Measurements from ENCODE around the gene UNK.
"Not testable (repeated sequence)": the region's sequence is repeated elsewhere in the genome, so short reads cannot be mapped to it uniquely, and the experiment has no call there.

UNK gene

DNA sequence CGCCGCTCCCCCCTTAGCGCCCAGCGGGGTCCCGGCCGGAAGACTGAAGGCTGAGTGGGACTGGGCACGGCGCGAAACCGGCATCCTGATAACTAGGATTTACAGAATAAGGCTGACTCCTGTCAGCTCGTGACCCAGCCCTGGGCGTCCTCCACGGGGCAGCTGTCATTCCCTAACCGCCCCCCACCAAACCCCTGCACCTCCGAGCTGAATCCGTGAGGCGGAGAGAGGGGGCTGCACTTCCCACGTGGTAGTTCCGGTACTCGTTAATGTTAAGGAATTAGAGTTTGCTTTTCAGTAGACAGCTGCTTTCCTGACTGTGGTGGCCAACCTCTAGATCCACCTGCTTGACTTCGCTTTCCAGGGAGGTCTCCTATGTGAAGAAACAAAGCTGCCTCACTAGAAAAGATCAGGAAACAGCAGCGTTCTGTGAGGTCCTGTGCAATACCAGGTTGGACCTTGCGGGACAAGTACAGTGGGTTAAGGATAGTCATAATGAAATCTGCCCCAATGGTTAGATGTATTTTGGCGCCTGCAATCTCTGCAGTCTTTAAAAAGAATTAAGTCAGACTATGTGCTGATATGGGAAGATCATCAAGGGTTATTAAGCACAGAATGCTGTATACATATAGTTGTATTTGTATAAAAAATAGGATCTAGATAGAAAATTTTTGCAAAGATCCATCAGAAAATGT lies 71.6 kb downstream of the UNK start:
- peaks cover 11 to 16% of the 10 kb centered on the region in 2 donors for H3K4me1 ChIP-seq (ENCODE audit: control insufficient read depth in 2 of 2, insufficient read depth in 2 of 2, low read length in 2 of 2)
- peaks cover 4 to 5% of the 10 kb centered on the region in 2 donors for H3K36me3 ChIP-seq (ENCODE audit: control insufficient read depth in 2 of 2, insufficient read depth in 2 of 2, low read length in 2 of 2)
- H3K27ac ChIP-seq (ENCODE audit: low read depth in 2 of 2, low read length in 2 of 2): peak overlapping the region; percentile 97
- H3K4me3 ChIP-seq (ENCODE audit: low read length in 2 of 2): peak overlapping the region; percentile 85 to 98
- H3K27me3 ChIP-seq (ENCODE audit: control insufficient read depth in 2 of 2, insufficient read depth in 2 of 2, low read length in 2 of 2): peaks cover 0 to 2% of the 10 kb centered on the region in 2 donors
- peak overlapping the region; percentile 96 to 98 for H3K9ac ChIP-seq (ENCODE audit: low read depth in 1 of 2, low read length in 2 of 2)
- no peaks in the 10 kb centered on the region for H3K9me3 ChIP-seq (ENCODE audit: control insufficient read depth in 2 of 2, low read length in 2 of 2)

DNA sequence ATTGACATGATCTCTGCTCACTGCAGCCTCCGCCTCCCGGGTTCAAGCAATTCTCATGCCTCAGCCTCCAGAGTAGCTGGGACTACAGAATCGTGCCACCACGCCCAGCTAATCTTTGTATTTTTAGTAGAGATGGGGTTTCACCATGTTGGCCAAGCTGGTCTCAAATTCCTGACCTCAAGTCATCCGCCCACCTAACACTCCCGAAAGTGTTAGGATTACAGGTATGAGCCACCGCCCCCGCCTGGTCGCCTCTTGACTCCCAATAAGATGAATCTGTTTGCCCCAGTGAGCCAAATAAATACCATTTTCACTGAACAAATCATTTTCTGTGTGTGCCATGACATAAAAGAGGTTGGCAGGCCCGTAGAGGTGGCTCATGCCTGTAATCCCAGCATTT lies 74.8 kb downstream of the UNK start:
- peak overlapping the region in 1 of 2 donors; percentile 74 for H3K27ac ChIP-seq (ENCODE audit: low read depth in 2 of 2, low read length in 2 of 2)
- not testable (repeated sequence) for H3K4me3 ChIP-seq (ENCODE audit: low read length in 2 of 2)

DNA sequence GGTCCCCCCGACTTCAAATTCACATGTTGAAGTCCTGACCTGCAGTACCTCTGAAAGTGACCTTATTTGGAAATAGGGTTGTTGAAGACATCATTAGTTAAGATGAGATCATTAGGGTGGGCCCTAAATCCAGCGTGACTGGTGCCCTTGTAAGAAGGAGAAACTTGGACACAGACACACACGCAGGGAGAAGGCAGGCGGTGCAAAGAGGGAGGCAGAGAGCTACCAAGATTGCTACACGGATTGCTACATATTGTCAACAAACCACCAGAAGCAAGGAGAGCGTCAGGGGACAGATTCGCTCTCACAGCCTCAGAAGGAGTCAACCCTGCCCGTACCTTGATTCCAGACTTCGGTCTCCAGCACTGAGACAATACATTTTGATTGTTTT lies 77.3 kb downstream of the UNK start:
- Histone ChIP-seq H3K9ac (ENCODE audit: low read depth in 1 of 2, low read length in 2 of 2) (no peak overlapping the region), H3K27ac (ENCODE audit: low read depth in 2 of 2, low read length in 2 of 2) (peak overlapping the region in 1 of 2 donors; percentile 7), H3K27me3 (ENCODE audit: control insufficient read depth in 2 of 2, insufficient read depth in 2 of 2, low read length in 2 of 2) (no peaks in the 10 kb centered on the region), H3K9me3 (ENCODE audit: control insufficient read depth in 2 of 2, low read length in 2 of 2) (no peaks in the 10 kb centered on the region), H3K4me3 (ENCODE audit: low read length in 2 of 2) (no peak overlapping the region), H3K4me1 (ENCODE audit: control insufficient read depth in 2 of 2, insufficient read depth in 2 of 2, low read length in 2 of 2) (peaks cover 10 to 13% of the 10 kb centered on the region in 2 donors), H3K36me3 (ENCODE audit: control insufficient read depth in 2 of 2, insufficient read depth in 2 of 2, low read length in 2 of 2) (no peaks in the 10 kb centered on the region)

More for the DNA sequence above, 74.8 kb downstream of the UNK start:
- H3K9ac ChIP-seq (ENCODE audit: low read depth in 1 of 2, low read length in 2 of 2); H3K27me3 ChIP-seq (ENCODE audit: control insufficient read depth in 2 of 2, insufficient read depth in 2 of 2, low read length in 2 of 2); H3K9me3 ChIP-seq (ENCODE audit: control insufficient read depth in 2 of 2, low read length in 2 of 2); H3K36me3 ChIP-seq (ENCODE audit: control insufficient read depth in 2 of 2, insufficient read depth in 2 of 2, low read length in 2 of 2): not testable (repeated sequence)
- H3K4me1 ChIP-seq (ENCODE audit: control insufficient read depth in 2 of 2, insufficient read depth in 2 of 2, low read length in 2 of 2): peaks cover 9 to 14% of the 10 kb centered on the region in 2 donors

DNA sequence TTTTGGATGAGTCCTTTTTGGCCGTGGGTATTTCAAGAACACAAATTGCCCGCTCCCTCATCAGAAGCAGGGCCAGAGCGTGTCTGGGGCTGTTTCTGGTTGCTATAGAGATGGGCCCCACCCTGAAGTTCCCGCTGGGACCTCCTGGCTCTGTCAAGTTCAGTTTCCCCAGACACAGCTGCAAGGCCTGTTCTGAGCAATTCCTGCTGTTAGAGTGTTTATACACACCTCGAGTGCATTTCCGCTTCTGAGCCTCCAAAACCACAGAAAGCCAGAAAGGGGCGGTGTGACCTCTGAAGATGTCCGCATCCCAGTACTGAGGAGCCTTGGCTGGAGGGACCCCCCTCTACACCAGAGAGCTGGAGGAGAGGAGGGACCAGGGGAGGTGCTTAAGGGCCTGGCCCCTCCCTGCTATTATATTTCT lies 79.9 kb downstream of the UNK start:
- Histone ChIP-seq H3K36me3 (ENCODE audit: control insufficient read depth in 2 of 2, insufficient read depth in 2 of 2, low read length in 2 of 2) (no peaks in the 10 kb centered on the region), H3K4me3 (ENCODE audit: low read length in 2 of 2) (no peak overlapping the region), H3K27me3 (ENCODE audit: control insufficient read depth in 2 of 2, insufficient read depth in 2 of 2, low read length in 2 of 2) (no peaks in the 10 kb centered on the region), H3K4me1 (ENCODE audit: control insufficient read depth in 2 of 2, insufficient read depth in 2 of 2, low read length in 2 of 2) (peaks cover 6 to 18% of the 10 kb centered on the region in 2 donors), H3K27ac (ENCODE audit: low read depth in 2 of 2, low read length in 2 of 2) (peak overlapping the region; percentile 54 to 59), H3K9me3 (ENCODE audit: control insufficient read depth in 2 of 2, low read length in 2 of 2) (no peaks in the 10 kb centered on the region), H3K9ac (ENCODE audit: low read depth in 1 of 2, low read length in 2 of 2) (peak overlapping the region; percentile 1 to 24)

DNA sequence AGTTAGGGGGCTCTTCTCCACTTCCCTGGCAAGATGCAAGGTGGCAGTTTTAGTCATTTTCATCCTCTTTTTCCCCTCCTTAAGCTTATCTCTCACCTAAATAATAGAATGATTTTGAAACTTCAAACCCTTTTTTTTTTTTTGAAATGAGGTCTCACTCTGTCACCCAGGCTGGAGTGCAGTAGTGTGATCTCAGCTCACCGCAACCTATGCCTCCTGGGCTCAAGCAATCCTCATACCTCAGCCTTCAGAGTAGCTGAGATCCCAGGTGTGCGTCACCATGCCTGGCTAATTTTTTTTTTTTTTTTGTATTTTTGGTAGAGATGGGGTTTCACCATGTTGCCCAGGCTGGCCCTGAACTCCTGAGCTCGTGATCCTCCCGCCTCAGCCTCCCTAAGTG lies 80.3 kb downstream of the UNK start:
- not testable (repeated sequence) for H3K9me3 ChIP-seq (ENCODE audit: control insufficient read depth in 2 of 2, low read length in 2 of 2); H3K27me3 ChIP-seq (ENCODE audit: control insufficient read depth in 2 of 2, insufficient read depth in 2 of 2, low read length in 2 of 2); H3K36me3 ChIP-seq (ENCODE audit: control insufficient read depth in 2 of 2, insufficient read depth in 2 of 2, low read length in 2 of 2); H3K4me3 ChIP-seq (ENCODE audit: low read length in 2 of 2)
- Histone ChIP-seq H3K9ac (ENCODE audit: low read depth in 1 of 2, low read length in 2 of 2) (peak overlapping the region; percentile 1 to 24), H3K4me1 (ENCODE audit: control insufficient read depth in 2 of 2, insufficient read depth in 2 of 2, low read length in 2 of 2) (peaks cover 8 to 22% of the 10 kb centered on the region in 2 donors), H3K27ac (ENCODE audit: low read depth in 2 of 2, low read length in 2 of 2) (peak overlapping the region; percentile 54 to 59)

DNA sequence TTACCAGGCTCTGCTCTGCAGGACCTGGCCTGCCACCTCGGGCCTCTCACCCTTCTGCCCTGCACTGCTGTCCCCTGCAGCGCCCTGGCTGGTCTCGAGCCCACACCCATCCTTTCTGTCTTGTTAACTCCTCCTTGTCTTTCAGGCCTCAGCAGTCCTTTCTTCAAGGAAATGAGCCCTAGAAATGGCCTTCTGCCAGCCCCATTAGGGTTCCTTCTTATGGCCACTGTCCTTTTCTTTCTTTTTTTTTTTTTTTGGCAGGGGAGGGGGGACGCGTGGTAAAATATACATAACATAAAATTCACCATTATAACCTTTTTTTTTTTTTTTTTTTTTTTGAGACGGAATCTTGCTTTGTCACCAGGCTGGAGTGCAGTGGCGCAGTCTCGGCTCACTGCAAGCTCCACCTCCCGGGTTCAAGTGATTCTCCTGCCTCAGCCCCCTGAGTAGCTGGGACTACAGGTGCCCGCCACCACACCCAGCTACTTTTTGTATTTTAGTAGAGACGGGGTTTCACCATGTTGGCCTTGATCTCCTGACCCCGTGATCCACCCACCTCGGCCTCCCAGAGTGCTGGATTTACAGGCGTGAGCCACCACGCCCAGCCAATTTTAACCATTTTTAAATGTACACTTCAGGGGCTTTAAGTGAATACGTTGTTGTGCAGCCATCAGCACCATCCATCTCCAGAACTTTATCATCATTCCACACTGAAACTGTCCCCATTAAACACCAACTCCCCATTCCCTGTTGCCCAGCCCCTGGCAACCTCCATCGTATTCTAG lies 81.0 kb downstream of the UNK start:
- not testable (repeated sequence) for H3K9me3 ChIP-seq (ENCODE audit: control insufficient read depth in 2 of 2, low read length in 2 of 2); H3K4me3 ChIP-seq (ENCODE audit: low read length in 2 of 2); H3K36me3 ChIP-seq (ENCODE audit: control insufficient read depth in 2 of 2, insufficient read depth in 2 of 2, low read length in 2 of 2); H3K27me3 ChIP-seq (ENCODE audit: control insufficient read depth in 2 of 2, insufficient read depth in 2 of 2, low read length in 2 of 2); H3K9ac ChIP-seq (ENCODE audit: low read depth in 1 of 2, low read length in 2 of 2)
- Histone ChIP-seq H3K27ac (ENCODE audit: low read depth in 2 of 2, low read length in 2 of 2) (peak overlapping the region; percentile 54 to 59), H3K4me1 (ENCODE audit: control insufficient read depth in 2 of 2, insufficient read depth in 2 of 2, low read length in 2 of 2) (peaks cover 8 to 23% of the 10 kb centered on the region in 2 donors)

DNA sequence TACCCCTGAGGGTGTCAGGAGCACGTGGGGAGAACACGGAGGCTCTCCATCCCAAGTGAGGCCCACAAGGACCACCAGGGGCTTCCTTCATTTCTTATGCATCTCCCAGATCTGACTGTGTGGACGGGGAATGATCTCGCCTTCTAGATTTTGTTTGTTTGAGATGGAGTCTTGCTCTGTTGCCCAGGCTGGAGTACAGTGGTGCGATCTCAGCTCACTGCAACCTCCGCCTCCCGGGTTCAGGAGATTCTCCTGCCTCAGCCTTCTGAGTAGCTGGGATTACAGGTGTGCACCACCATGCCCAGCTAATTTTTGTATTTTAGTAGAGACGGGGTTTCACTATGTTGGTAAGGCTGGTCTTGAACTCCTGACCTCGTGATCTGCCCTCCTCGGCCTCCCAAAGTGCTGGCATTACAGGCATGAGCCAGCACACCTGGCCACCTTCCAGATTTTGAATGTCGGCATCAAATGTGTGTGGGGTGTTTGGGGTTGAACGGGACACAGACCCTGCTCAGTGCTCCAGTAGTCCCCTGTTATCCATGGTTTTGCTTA lies 84.2 kb downstream of the UNK start:
- not testable (repeated sequence) for H3K36me3 ChIP-seq (ENCODE audit: control insufficient read depth in 2 of 2, insufficient read depth in 2 of 2, low read length in 2 of 2); H3K27me3 ChIP-seq (ENCODE audit: control insufficient read depth in 2 of 2, insufficient read depth in 2 of 2, low read length in 2 of 2); H3K9me3 ChIP-seq (ENCODE audit: control insufficient read depth in 2 of 2, low read length in 2 of 2); H3K9ac ChIP-seq (ENCODE audit: low read depth in 1 of 2, low read length in 2 of 2); H3K4me3 ChIP-seq (ENCODE audit: low read length in 2 of 2)
- Histone ChIP-seq H3K4me1 (ENCODE audit: control insufficient read depth in 2 of 2, insufficient read depth in 2 of 2, low read length in 2 of 2) (peaks cover 25 to 41% of the 10 kb centered on the region in 2 donors), H3K27ac (ENCODE audit: low read depth in 2 of 2, low read length in 2 of 2) (peak overlapping the region; percentile 78 to 79)

DNA sequence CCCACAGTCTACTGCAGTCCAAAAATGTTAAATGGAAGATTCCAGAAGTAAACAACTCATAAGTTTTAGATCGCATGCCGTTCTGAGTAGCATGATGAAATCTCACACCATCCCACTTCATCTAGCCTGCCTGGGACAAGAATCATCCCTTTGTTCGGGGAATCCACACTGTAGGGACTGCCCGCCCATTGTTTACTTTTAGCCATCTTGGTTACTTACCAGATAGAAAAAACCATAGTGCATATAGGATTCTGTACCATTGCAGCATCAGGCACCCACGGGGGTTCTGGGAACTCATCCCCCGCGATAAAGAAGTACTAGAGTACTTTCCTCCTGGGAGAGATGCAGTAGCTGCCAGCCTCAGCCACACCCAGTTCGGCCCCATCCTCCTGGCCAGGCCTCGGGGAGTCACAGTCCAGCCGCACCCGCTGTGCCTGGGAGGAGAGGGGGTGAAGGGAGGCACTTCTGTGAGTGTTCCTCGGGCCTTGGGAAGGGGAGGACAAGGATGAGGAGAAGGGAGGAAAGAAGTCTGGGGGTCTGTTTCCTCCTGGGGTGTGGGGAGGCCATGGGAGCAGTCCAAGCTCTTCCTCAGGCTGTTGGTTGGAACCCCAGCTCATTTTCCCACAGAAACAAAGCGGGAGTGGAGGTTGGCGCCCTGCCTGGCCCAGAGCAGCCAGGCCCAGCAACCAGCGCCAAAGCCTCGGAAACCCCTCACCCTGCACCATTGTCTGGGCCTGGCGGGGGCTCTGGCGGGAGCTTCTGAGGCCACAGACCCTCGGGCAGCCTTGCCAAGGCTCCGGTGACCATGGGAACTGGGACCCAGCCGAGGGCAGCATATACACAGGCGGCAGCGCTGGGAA lies 84.9 kb downstream of the UNK start:
- Histone ChIP-seq H3K4me3 (ENCODE audit: low read length in 2 of 2) (peak overlapping the region in 1 of 2 donors; percentile 1), H3K36me3 (ENCODE audit: control insufficient read depth in 2 of 2, insufficient read depth in 2 of 2, low read length in 2 of 2) (peaks cover 2 to 7% of the 10 kb centered on the region in 2 donors), H3K27ac (ENCODE audit: low read depth in 2 of 2, low read length in 2 of 2) (peak overlapping the region; percentile 78 to 79), H3K9ac (ENCODE audit: low read depth in 1 of 2, low read length in 2 of 2) (peak overlapping the region in 1 of 2 donors; percentile 56), H3K27me3 (ENCODE audit: control insufficient read depth in 2 of 2, insufficient read depth in 2 of 2, low read length in 2 of 2) (no peaks in the 10 kb centered on the region), H3K9me3 (ENCODE audit: control insufficient read depth in 2 of 2, low read length in 2 of 2) (no peaks in the 10 kb centered on the region), H3K4me1 (ENCODE audit: control insufficient read depth in 2 of 2, insufficient read depth in 2 of 2, low read length in 2 of 2) (peaks cover 22 to 37% of the 10 kb centered on the region in 2 donors)

DNA sequence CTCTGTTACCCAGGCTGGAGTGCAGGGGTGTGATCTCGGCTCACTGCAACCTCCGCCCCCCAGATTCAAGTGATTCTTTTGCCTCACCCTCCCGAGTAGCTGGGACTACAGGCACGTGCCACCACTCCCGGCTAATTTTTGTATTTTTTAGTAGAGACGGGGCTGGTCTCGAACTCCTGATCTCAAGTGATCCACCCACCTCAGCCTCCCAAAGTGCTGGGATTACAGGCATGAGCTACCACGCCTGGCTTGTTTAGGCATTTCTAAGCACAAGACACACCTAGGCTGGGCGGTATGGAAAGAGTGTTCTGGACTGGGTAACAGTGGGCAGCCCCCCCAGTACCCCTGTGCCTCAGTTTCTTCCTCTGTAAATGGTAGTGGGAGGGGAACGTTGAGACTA lies 85.6 kb downstream of the UNK start:
- H3K27ac ChIP-seq (ENCODE audit: low read depth in 2 of 2, low read length in 2 of 2): peak overlapping the region; percentile 78 to 79
- H3K9ac ChIP-seq (ENCODE audit: low read depth in 1 of 2, low read length in 2 of 2); H3K27me3 ChIP-seq (ENCODE audit: control insufficient read depth in 2 of 2, insufficient read depth in 2 of 2, low read length in 2 of 2); H3K4me3 ChIP-seq (ENCODE audit: low read length in 2 of 2); H3K36me3 ChIP-seq (ENCODE audit: control insufficient read depth in 2 of 2, insufficient read depth in 2 of 2, low read length in 2 of 2); H3K9me3 ChIP-seq (ENCODE audit: control insufficient read depth in 2 of 2, low read length in 2 of 2): not testable (repeated sequence)
- H3K4me1 ChIP-seq (ENCODE audit: control insufficient read depth in 2 of 2, insufficient read depth in 2 of 2, low read length in 2 of 2): peaks cover 20 to 32% of the 10 kb centered on the region in 2 donors
